Right cardiac atrium (tissue), 5 donors: Measurements from ENCODE around the gene PFKFB3. TPM values are rescaled to one million over a fixed set of nuclear protein-coding genes. Genes with fewer than 3 reads are reported as not detected.
"Not testable (repeated sequence)": the region's sequence is repeated elsewhere in the genome, so short reads cannot be mapped to it uniquely, and the experiment has no call there.

ENCODE experiments used
- ATAC-seq, 2 donors: fragments of 200-7000 bp; cut with Tn5 transposase; one replicate each; pipeline versions ENCODE4 v1.8.0 to v1.9.1; 2020; ENCODE audit warnings: moderate library complexity in 2 of 2, mild to moderate bottlenecking in 1 of 2
- DNase-seq, 3 donors: peaks; one replicate each; pipeline ENCODE4 v3.0.0-alpha.2; 2020
- H3K27ac ChIP-seq: one replicate; pipeline ENCODE4 v1.5.1; 2013; ENCODE audit warnings: mild to moderate bottlenecking, low read length, control low read depth, moderate library complexity
- H3K27me3 ChIP-seq: one replicate; pipeline ENCODE4 v1.6.1; 2013; ENCODE audit not compliant: control insufficient read depth, insufficient read depth
- H3K4me1 ChIP-seq: one replicate; pipeline ENCODE4 v1.6.1; 2013; ENCODE audit warnings: low read length; ENCODE audit not compliant: control insufficient read depth, insufficient read depth
- H3K4me3 ChIP-seq: one replicate; pipeline ENCODE4 v1.5.1; 2013; ENCODE audit warnings: low read length, control low read depth
- H3K9me3 ChIP-seq: one replicate; pipeline ENCODE4 v1.6.1; 2013; ENCODE audit warnings: low read length; ENCODE audit not compliant: control insufficient read depth
- WGBS: extraction: QIAGEN DNeasy Blood & Tissue Kit; methylation state at CpG from one replicate; pipeline ENCODE4 v1.1.7; 2013; 5-methylcytosine and 5-hydroxymethylcytosine counted together
- intact Hi-C, 4 donors: fragments of 100-400 bp; cut with DNase I; formaldehyde crosslinking; loops; one replicate each; pipeline versions ENCODE4 v1.11.0 to v1.14.0; 2022 to 2023
- polyA plus RNA-seq: library from polyadenylated mRNA; stranded (reverse); fragments of 200-250 nt; gene quantifications from one replicate; pipeline ENCODE4 v1.2.3, GENCODE V29; 2013
- total RNA-seq, 4 donors: library from RNA; stranded (reverse); fragmentation: NEBNext Ultra II Directional; extraction: Animal tissue kit (Norgen Biotek cat#: 25700); gene quantifications; one replicate each; pipeline ENCODE4 v1.2.1, GENCODE V29; 2021
- donor health status: healthy with polysubstance abuse.
- donor health status: DM: no; HTN: yes; CAD: no.
- donor health status: DM: no; HTN: no; CAD: no.
- donor health status: DM: no; HTN: yes; CAD: no; lungs with severe emphysema.
- donor health status: DM: yes; HTN: yes; CAD: no.

The PFKFB3 gene
- total and polyA plus RNA-seq, 5 donors = 10.5 to 15.1 (median 11.7) TPM

- Histone ChIP-seq H3K9me3 (no peaks in the 10 kb centered on the region), H3K27ac (no peak overlapping the region), H3K4me3 (peak overlapping the region; percentile 57), H3K4me1 (peaks cover 9% of the 10 kb centered on the region), H3K27me3 (no peaks in the 10 kb centered on the region)
- intact Hi-C loops = loop anchor here in 3 of 4 donors (2.0 to 10.0 kb wide), 5 partner anchors 40 to 200 kb away; no protein-coding TSS in a partner anchor
- ATAC-seq = no peak
- no peak for DNase-seq
- under 1% methylated on average over 29 of the region's 29 CpGs for WGBS
Measured at GRCh38 chr10:6202098-6202683, 541 bp upstream of the PFKFB3 start.

GRCh38 chr10:6203331-6204062, 765 bp downstream of the PFKFB3 start:
- peak overlapping the region; percentile 63 for H3K4me3 ChIP-seq
- no peaks in the 10 kb centered on the region for H3K9me3 ChIP-seq
- H3K27ac ChIP-seq = peak overlapping the region; percentile 53
- peak; percentile 54 to 64 for ATAC-seq
- H3K27me3 ChIP-seq = no peaks in the 10 kb centered on the region
- H3K4me1 ChIP-seq = peaks cover 9% of the 10 kb centered on the region
- DNase-seq = peak; percentile 65 to 89 (median 88)
- WGBS = under 1% methylated on average over 76 of the region's 76 CpGs
- intact Hi-C loops = loop anchor here in 3 of 4 donors (2.0 to 10.0 kb wide), 5 partner anchors 41 to 199 kb away; no protein-coding TSS in a partner anchor

- WGBS = 1% methylated on average over 28 of the region's 28 CpGs
- H3K4me1 ChIP-seq = peaks cover 9% of the 10 kb centered on the region
- H3K4me3 ChIP-seq = peak overlapping the region; percentile 63
- no peaks in the 10 kb centered on the region for H3K27me3 ChIP-seq
- ATAC-seq (peak in 1 of 2 donors; percentile 8), DNase-seq (peak; percentile 52 to 75 (median 72))
- H3K27ac ChIP-seq = no peak overlapping the region
- H3K9me3 ChIP-seq = no peaks in the 10 kb centered on the region
- intact Hi-C loops = loop anchor here in 2 of 4 donors (5.0 to 10.0 kb wide), 4 partner anchors 42 to 198 kb away; no protein-coding TSS in a partner anchor
Measured at GRCh38 chr10:6204063-6204340, 1.3 kb downstream of the PFKFB3 start.

GRCh38 chr10:6204341-6205191, 1.8 kb downstream of the PFKFB3 start:
- DNase-seq = peak; percentile 66 to 82 (median 79)
- intact Hi-C loops = loop anchor here in 2 of 4 donors (5.0 to 10.0 kb wide), 4 partner anchors 42 to 198 kb away; no protein-coding TSS in a partner anchor
- Histone ChIP-seq H3K27me3 (no peaks in the 10 kb centered on the region), H3K9me3 (no peaks in the 10 kb centered on the region), H3K27ac (no peak overlapping the region), H3K4me3 (peak overlapping the region; percentile 63), H3K4me1 (peaks cover 9% of the 10 kb centered on the region)
- WGBS = 30% methylated on average over 24 of the region's 24 CpGs
- peak in 1 of 2 donors; percentile 20 for ATAC-seq

GRCh38 chr10:6206486-6206885, 3.8 kb downstream of the PFKFB3 start:
- WGBS = 92% methylated on average over 17 of the region's 29 CpGs
- intact Hi-C loops = loop anchor here in 1 of 4 donors (10.0 kb wide), 1 partner anchor 92 kb away; no protein-coding TSS in a partner anchor

GRCh38 chr10:6207658-6208057, 4.9 kb downstream of the PFKFB3 start:
- DNase-seq (no peak), ATAC-seq (no peak)
- Histone ChIP-seq H3K4me3 (no peak overlapping the region), H3K27ac (no peak overlapping the region), H3K27me3 (no peaks in the 10 kb centered on the region), H3K9me3 (no peaks in the 10 kb centered on the region), H3K4me1 (peaks cover 6% of the 10 kb centered on the region)
- intact Hi-C loops = loop anchor here in 1 of 4 donors (10.0 kb wide), 1 partner anchor 93 kb away; no protein-coding TSS in a partner anchor
- 86% methylated on average over 4 of the region's 4 CpGs for whole genome bisulfite sequencing

More at GRCh38 chr10:6206486-6206885, 3.8 kb downstream of the PFKFB3 start:
- not testable (repeated sequence) for H3K9me3 ChIP-seq, H3K4me3 ChIP-seq, DNase-seq, H3K27me3 ChIP-seq, H3K27ac ChIP-seq, H3K4me1 ChIP-seq, ATAC-seq

GRCh38 chr10:6208799-6209235, 6.1 kb downstream of the PFKFB3 start:
- DNase-seq = no peak
- no peak for ATAC-seq
- intact Hi-C loops = loop anchor here in 1 of 4 donors (10.0 kb wide), 1 partner anchor 94 kb away; no protein-coding TSS in a partner anchor
- 74% methylated on average over 12 of the region's 12 CpGs for WGBS
- Histone ChIP-seq H3K4me1 (peaks cover 6% of the 10 kb centered on the region), H3K4me3 (no peak overlapping the region), H3K27me3 (no peaks in the 10 kb centered on the region), H3K9me3 (no peaks in the 10 kb centered on the region), H3K27ac (no peak overlapping the region)

GRCh38 chr10:6211341-6211670, 8.6 kb downstream of the PFKFB3 start:
- Histone ChIP-seq H3K4me1 (peaks cover 2% of the 10 kb centered on the region), H3K27me3 (no peaks in the 10 kb centered on the region), H3K9me3 (no peaks in the 10 kb centered on the region), H3K4me3 (no peak overlapping the region), H3K27ac (no peak overlapping the region)
- DNase-seq = no peak
- intact Hi-C loops = no loop called here
- WGBS = 92% methylated on average over 6 of the region's 6 CpGs
- no peak for ATAC-seq

GRCh38 chr10:6211671-6212635, 9.2 kb downstream of the PFKFB3 start:
- H3K27me3 ChIP-seq = no peaks in the 10 kb centered on the region
- peak; percentile 81 to 85 for ATAC-seq
- H3K9me3 ChIP-seq = no peaks in the 10 kb centered on the region
- peaks cover 2% of the 10 kb centered on the region for H3K4me1 ChIP-seq
- DNase-seq = peak; percentile 64 to 81 (median 81)
- no peak overlapping the region for H3K27ac ChIP-seq
- intact Hi-C loops = no loop called here
- WGBS = 49% methylated on average over 30 of the region's 30 CpGs
- no peak overlapping the region for H3K4me3 ChIP-seq

- intact Hi-C loops = no loop called here
- ATAC-seq (no peak), DNase-seq (no peak)
- Histone ChIP-seq H3K27ac (no peak overlapping the region), H3K27me3 (no peaks in the 10 kb centered on the region), H3K4me3 (no peak overlapping the region), H3K9me3 (no peaks in the 10 kb centered on the region), H3K4me1 (peaks cover 2% of the 10 kb centered on the region)
- 83% methylated on average over 3 of the region's 3 CpGs for WGBS
Measured at GRCh38 chr10:6212806-6213205, 10.1 kb downstream of the PFKFB3 start.
